ENCODE results near the gene DERA. TPM values are rescaled to one million over a fixed set of nuclear protein-coding genes. Genes with fewer than 3 reads are reported as not detected.

The DERA gene
- total and polyA plus RNA-seq, 2 of the 8 experiments (the other 6 are each of a cell fraction or from before 2014, with no cell fraction given): 13.1 to 17.1 TPM

DNA sequence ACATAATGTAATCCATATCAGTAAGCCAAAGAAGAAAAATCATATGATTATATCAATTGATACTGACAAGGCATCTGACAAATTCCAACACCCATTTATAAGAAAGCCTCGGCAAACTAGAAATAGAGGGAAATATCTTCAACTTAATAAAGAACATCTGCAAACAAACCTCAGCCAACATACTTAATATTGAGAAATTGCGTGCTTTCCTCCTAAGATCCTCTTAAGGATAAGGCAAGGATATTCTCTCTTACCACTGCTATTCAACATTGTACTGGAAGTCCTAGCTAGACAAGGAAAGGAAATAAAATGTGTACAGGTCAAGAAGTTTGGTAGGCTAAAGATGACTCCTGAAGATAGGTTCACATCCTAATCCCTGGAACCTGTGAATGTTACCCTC is 115.9 kb downstream of the DERA start:
- Histone ChIP-seq H3K36me3 (ENCODE audit: control insufficient read depth in 2 of 4, insufficient read depth in 4 of 4, low read length in 3 of 4) (no peaks in the 10 kb centered on the region), H4K91ac (replicated peaks; ENCODE audit: insufficient read length, low read length) (no peak overlapping the region), H3K23ac (ENCODE audit: insufficient read length) (peak overlapping the region; percentile 27), H2BK5ac (ENCODE audit: low read depth, low read length) (no peak overlapping the region), H3K4ac (replicated peaks; ENCODE audit: insufficient read length, low read depth, low read length) (no peak overlapping the region), H3K27me3 (replicated peaks in 1 of 4; ENCODE audit: control insufficient read depth in 3 of 4, extremely low read depth in 1 of 4, insufficient read depth in 3 of 4, low read length in 3 of 4) (no peaks in the 10 kb centered on the region), H2BK12ac (ENCODE audit: low read depth, low read length) (no peak overlapping the region), H2BK20ac (ENCODE audit: low read length) (no peak overlapping the region), H3K56ac (replicated peaks; ENCODE audit: insufficient read length, low read depth, low read length) (no peak overlapping the region), H3K27ac (ENCODE audit: low read depth, low read length) (no peak overlapping the region), H3K9me3 (ENCODE audit: insufficient read depth in 2 of 2, low read depth in 1 of 2, low read length in 1 of 2) (peaks cover 0 to 2% of the 10 kb centered on the region in 2 experiments; a peak in 1 of 4 replicates), H2BK120ac (replicated peaks; ENCODE audit: low read depth, low read length) (no peak overlapping the region), H4K8ac (ENCODE audit: extremely low read depth, insufficient read depth, low read length) (no peak overlapping the region), H2AK5ac (ENCODE audit: low read depth, low read length) (no peak overlapping the region), H3K4me2 (ENCODE audit: insufficient read depth in 1 of 2, low read depth in 2 of 2, low read length in 2 of 2) (no peak overlapping the region), H2AFZ (ENCODE audit: low read length) (no peak overlapping the region), H3K9ac (replicated peaks in 1 of 4; ENCODE audit: extremely low read depth in 1 of 4, low read depth in 3 of 4, low read length in 3 of 4) (no peak overlapping the region), H3K4me1 (replicated peaks in 1 of 4; ENCODE audit: control insufficient read depth in 3 of 4, insufficient read depth in 4 of 4, low read length in 3 of 4) (0 out of 7 replicates have a peak, but pooled peaks cover 0 to 5% (median 0%) of the 10 kb centered on the region in 4 experiments), H3K14ac (ENCODE audit: insufficient read length) (no peak overlapping the region), H3K79me2 (ENCODE audit: control insufficient read depth in 1 of 2, insufficient read depth in 2 of 2, low read length in 2 of 2) (no peaks in the 10 kb centered on the region), H3K23me2 (ENCODE audit: low read depth, low read length) (no peaks in the 10 kb centered on the region), H2BK15ac (ENCODE audit: low read length) (no peak overlapping the region), H4K5ac (ENCODE audit: insufficient read length, low read depth, low read length) (no peak overlapping the region), H3K4me3 (ENCODE audit: extremely low read depth in 1 of 4, insufficient read depth in 2 of 4, low read depth in 3 of 4, low read length in 4 of 4) (no peak overlapping the region), H4K20me1 (replicated peaks in 1 of 2; ENCODE audit: control insufficient read depth in 1 of 2, insufficient read depth in 2 of 2, low read length in 2 of 2) (no peaks in the 10 kb centered on the region), H3K79me1 (ENCODE audit: low read depth, low read length) (no peaks in the 10 kb centered on the region), H3K18ac (ENCODE audit: extremely low read depth, low read length) (no peak overlapping the region)
- 78% methylated on average over 2 of the region's 2 CpGs; no CpG with 5 or more reads in 1 of the 2 experiments for WGBS, 2 experiments (ENCODE audit: extremely low coverage in 1 of 2, insufficient coverage in 1 of 2, insufficient read length in 1 of 2, insufficient replicate concordance in 2 of 2, low coverage in 1 of 2, low lambda C conversion rate in 2 of 2, missing lambda C conversion rate in 1 of 2)
- no peak for TF ChIP-seq EZH2 (IDR thresholded peaks at IDR 0.05; ENCODE audit: low read depth, low read length, severe bottlenecking)
- DNase-seq (ENCODE audit: low read depth in 1 of 2, low spot score in 2 of 2) (no peak), FAIRE-seq (no peak)
- POLR2A ChIA-PET (ENCODE audit: partially characterized antibody): interaction anchor here (1.1 kb wide), 1 partner anchor 16 kb away, joined by 3 read pairs; no protein-coding TSS in a partner anchor
- CTCF ChIA-PET (ENCODE audit: partially characterized antibody): interaction anchor here (1.9 kb wide), 1 partner anchor 9 kb away, joined by 4 read pairs; no protein-coding TSS in a partner anchor
